ENCODE results near the gene ANKRD49.

The ANKRD49 gene

GRCh38 chr11:94452988-94453387, 40.8 kb upstream of the ANKRD49 start:
- Histone ChIP-seq H3K27me3 (ENCODE audit: insufficient read depth, low read length) (no peaks in the 10 kb centered on the region), H3K9ac (ENCODE audit: low read length) (no peak overlapping the region), H3K9me2 (ENCODE audit: low read depth, low read length) (no peaks in the 10 kb centered on the region), H2AFZ (ENCODE audit: low read length) (no peak overlapping the region), H3F3A (ENCODE audit: insufficient read depth, low read length) (no peaks in the 10 kb centered on the region), H3K4me3 (ENCODE audit: low read depth, low read length, poor library complexity, severe bottlenecking) (no peak overlapping the region), H4K20me1 (ENCODE audit: insufficient read depth, low read length) (no peaks in the 10 kb centered on the region), H3K4me2 (ENCODE audit: low read length) (no peak overlapping the region), H3K4me1 (ENCODE audit: insufficient read depth, low read length, severe bottlenecking) (no peaks in the 10 kb centered on the region), H3K79me2 (ENCODE audit: insufficient read depth, low read length) (no peaks in the 10 kb centered on the region), H3K36me3 (ENCODE audit: insufficient read depth, low read length) (peaks cover 34% of the 10 kb centered on the region), H3K27ac (ENCODE audit: low read depth, low read length, poor library complexity, severe bottlenecking) (no peak overlapping the region), H3K9me3 (ENCODE audit: low read length) (peaks cover 4% of the 10 kb centered on the region; the same call in 1 of the 2 replicates)
- TF ChIP-seq CTCF (IDR thresholded peaks at IDR 0.05; ENCODE audit: low read length) (no peak), EZH2 (IDR thresholded peaks at IDR 0.05; ENCODE audit: borderline replicate concordance, low read length) (no peak)

GRCh38 chr11:94454301-94454700, 39.5 kb upstream of the ANKRD49 start:
- no peaks in the 10 kb centered on the region for H3K4me1 ChIP-seq (ENCODE audit: insufficient read depth, low read length, severe bottlenecking)
- no peaks in the 10 kb centered on the region for H3F3A ChIP-seq (ENCODE audit: insufficient read depth, low read length)
- H3K9me2 ChIP-seq (ENCODE audit: low read depth, low read length): no peaks in the 10 kb centered on the region
- no peaks in the 10 kb centered on the region for H3K27me3 ChIP-seq (ENCODE audit: insufficient read depth, low read length)
- no peak overlapping the region for H3K4me2 ChIP-seq (ENCODE audit: low read length)
- H3K27ac ChIP-seq (ENCODE audit: low read depth, low read length, poor library complexity, severe bottlenecking): no peak overlapping the region
- H3K9me3 ChIP-seq (ENCODE audit: low read length): peaks cover 4% of the 10 kb centered on the region; the same call in 1 of the 2 replicates
- H3K9ac ChIP-seq (ENCODE audit: low read length): no peak overlapping the region
- H2AFZ ChIP-seq (ENCODE audit: low read length): no peak overlapping the region
- no peaks in the 10 kb centered on the region for H4K20me1 ChIP-seq (ENCODE audit: insufficient read depth, low read length)
- no peak for TF ChIP-seq EZH2 (IDR thresholded peaks at IDR 0.05; ENCODE audit: borderline replicate concordance, low read length)
- TF ChIP-seq CTCF (IDR thresholded peaks at IDR 0.05; ENCODE audit: low read length): no peak
- no peaks in the 10 kb centered on the region for H3K79me2 ChIP-seq (ENCODE audit: insufficient read depth, low read length)
- H3K4me3 ChIP-seq (ENCODE audit: low read depth, low read length, poor library complexity, severe bottlenecking): no peak overlapping the region
- peaks cover 39% of the 10 kb centered on the region for H3K36me3 ChIP-seq (ENCODE audit: insufficient read depth, low read length)

- Histone ChIP-seq H3K27me3 (ENCODE audit: insufficient read depth, low read length) (no peaks in the 10 kb centered on the region), H3K36me3 (ENCODE audit: insufficient read depth, low read length) (peaks cover 51% of the 10 kb centered on the region), H4K20me1 (ENCODE audit: insufficient read depth, low read length) (no peaks in the 10 kb centered on the region), H3K9me2 (ENCODE audit: low read depth, low read length) (no peaks in the 10 kb centered on the region), H3K9ac (ENCODE audit: low read length) (no peak overlapping the region), H3K27ac (ENCODE audit: low read depth, low read length, poor library complexity, severe bottlenecking) (no peak overlapping the region), H3F3A (ENCODE audit: insufficient read depth, low read length) (no peaks in the 10 kb centered on the region), H3K79me2 (ENCODE audit: insufficient read depth, low read length) (no peaks in the 10 kb centered on the region), H3K4me3 (ENCODE audit: low read depth, low read length, poor library complexity, severe bottlenecking) (no peak overlapping the region), H3K4me1 (ENCODE audit: insufficient read depth, low read length, severe bottlenecking) (no peaks in the 10 kb centered on the region), H2AFZ (ENCODE audit: low read length) (no peak overlapping the region), H3K9me3 (ENCODE audit: low read length) (peaks cover 4% of the 10 kb centered on the region; the same call in 1 of the 2 replicates), H3K4me2 (ENCODE audit: low read length) (no peak overlapping the region)
- TF ChIP-seq CTCF (IDR thresholded peaks at IDR 0.05; ENCODE audit: low read length) (no peak), EZH2 (IDR thresholded peaks at IDR 0.05; ENCODE audit: borderline replicate concordance, low read length) (no peak)
Observed at GRCh38 chr11:94455861-94456260, 37.9 kb upstream of the ANKRD49 start.

Measured in OCI-LY1 (cell line).